RKO (cell line): ENCODE data around the gene TMEM120B.
"Not testable (repeated sequence)": the region's sequence is repeated elsewhere in the genome, so short reads cannot be mapped to it uniquely, and the experiment has no call there.

Source experiments
- DNase-seq: peaks from one replicate; pipeline ENCODE4 v3.0.0-alpha.2; 2016; ENCODE audit warnings: low spot score

The TMEM120B gene

DNA sequence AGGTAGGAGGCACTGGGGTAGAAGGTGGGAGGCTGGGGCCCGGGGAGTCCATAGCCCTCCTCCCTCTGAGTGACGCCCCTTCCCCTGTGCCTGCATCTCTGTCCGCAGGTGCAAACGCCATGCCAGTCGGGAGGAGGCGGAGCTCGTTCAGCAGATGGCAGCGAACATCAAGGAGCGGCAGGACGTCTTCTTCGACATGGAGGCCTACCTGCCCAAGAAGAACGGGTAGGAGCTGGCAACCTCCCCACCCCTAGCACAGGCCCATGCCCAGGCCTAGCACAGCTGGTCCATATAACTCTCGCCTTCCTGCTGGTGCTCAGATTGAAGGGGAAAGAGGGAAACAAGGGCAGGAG lies 35.6 kb downstream of the TMEM120B start:
- DNase-seq: no peak

DNA sequence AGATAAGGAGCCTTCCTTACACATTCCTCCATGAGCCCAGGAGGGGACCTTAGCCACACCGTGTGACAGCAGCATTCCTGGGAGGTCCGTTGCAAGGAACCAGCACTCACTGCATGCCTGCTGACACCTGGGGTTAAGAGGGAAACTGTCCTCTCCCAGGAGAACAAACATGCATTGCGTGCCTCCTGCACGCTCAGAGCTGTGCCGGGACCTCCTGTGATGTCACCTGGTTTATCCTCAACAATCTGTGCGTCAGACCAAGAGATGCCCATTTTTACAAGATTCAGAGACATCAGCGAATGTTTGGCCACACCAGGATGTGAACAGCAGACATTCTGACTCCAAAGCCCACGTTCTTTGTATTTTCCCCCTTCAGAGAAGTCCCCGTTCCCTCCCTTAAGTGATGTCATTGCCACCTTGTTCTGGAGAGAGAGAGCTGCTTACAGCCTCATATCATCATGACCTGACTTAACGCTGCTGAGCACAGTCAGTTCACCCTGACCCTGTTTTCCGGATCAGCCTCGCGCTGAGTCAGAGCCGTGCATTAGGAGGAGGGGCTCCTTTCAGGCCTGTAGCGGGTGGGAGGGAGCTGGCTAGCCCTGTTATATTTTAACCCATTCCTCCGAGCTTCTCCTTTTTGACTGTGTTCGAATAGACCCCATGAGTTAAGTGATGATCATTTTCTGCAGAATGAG lies 36.2 kb downstream of the TMEM120B start:
- peak; percentile 62 for DNase-seq

DNA sequence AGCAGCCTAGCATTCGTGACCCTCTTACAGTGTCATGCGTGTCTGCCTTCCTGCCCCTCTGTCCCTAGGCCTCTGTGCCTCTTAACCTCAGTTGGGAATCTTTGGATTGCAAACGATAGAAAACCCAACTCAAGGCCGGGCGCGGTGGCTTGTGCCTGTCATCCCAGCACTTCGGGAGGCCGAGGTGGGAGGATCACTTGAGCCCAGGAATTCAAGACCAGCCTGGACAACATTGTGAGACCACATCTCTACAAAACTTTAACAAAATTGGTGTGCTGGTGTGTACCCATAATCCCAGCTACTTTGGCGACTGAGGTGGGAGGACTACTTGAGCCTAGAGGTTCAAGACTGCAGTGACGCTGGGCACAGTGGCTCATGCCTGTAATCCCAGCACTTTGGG lies 36.7 kb downstream of the TMEM120B start:
- DNase-seq: no peak

DNA sequence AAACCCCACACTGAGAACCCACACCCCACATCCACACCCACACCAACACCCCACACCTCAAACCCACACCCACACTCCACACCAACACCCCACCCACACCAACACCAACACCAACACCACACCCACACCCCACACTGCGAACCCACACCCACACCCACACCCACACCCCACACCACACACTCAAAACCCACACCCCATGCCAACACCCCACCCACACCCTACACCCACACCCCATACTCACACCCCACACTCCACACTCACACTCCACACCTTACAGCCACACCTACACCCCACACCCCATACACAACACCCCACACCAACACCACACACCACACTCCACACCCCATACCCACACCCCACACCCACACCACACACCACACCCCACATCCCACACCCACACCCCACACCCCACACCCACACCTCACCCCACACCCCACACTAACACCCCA lies 38.0 kb downstream of the TMEM120B start:
- DNase-seq: no peak

DNA sequence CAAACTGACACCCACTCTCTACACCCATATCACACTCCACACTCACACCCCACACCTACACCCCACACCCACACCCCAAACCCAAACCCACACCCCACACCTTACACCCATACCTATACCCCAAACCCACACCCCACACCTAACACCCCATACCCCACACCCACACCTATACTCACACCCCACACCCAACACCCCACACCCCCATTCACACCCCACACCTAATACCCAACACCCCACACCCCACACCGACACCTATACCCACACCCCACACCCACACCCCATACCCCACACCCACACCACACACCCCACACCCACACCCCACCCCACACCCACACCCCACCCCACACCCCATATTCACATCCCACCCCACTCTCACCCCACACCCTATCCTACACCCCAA lies 38.5 kb downstream of the TMEM120B start:
- no peak for DNase-seq

DNA sequence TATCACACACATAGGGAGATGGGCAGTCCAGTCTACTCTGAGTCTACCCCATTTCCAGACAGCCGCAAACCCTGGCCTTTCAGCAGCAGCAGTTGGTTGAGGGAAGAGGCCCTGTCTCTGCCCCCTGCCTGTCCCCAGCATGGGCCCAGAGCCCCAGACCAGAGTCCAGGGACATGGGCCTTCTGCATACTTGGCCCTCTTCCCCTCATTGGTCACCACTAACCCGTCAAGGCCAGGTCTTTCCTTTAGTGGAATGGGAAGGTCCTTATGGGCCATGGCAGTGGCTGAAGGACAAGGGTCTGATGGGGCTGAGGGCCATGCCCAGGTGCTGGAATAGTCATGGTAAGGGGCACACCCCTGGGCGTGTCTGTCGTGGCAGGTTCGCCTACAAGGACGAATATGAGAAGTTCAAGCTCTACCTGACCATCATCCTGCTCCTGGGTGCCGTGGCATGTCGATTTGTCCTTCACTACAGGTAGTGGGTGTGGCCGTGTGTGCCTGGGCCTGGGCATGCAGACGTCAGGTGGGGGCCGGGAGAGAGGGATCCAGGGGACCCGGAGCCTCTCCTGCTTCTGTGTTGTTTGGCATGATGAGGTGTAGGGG lies 39.3 kb downstream of the TMEM120B start:
- no peak for DNase-seq

DNA sequence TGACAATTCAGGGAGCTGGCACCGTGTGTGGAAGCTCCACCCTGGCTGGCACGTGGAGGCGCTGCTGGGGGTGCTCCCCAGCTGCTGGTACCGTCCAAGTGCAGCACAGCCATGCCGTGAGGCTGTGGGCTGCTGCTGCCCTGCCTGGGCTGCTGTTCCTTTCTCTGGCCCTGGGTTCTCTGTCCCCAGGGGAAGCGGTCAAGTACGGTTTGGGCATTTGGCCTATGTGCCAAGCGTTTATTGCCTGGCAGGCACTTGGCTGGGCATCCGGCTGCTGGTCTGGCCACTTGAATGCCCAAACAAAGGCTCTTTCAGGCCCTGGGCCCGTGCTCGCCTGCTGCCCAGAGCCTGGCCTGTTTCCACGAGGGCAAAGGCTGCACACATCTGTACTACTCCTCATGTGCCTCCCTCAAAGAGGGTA lies 41.3 kb downstream of the TMEM120B start:
- DNase-seq: no peak

DNA sequence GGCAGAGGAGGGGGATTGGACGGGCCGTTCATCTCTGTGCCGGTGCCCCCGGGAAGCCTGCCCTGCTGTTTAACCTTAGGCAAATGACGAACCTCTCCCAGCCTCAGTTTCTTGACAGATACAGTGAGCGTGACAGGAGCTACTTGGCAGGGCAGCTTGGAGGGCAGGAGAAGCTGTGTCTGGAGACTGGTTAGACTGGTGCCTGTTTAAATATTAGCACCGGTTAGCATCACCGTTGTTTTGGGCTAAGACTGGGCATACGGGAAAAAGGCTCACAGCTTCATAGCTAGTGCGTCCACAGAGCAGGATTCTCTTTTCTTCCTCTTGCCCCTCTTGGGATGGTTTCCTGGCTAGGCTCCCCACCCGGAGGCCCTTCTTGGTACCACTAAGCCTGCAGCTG lies 42.3 kb downstream of the TMEM120B start:
- DNase-seq: no peak

DNA sequence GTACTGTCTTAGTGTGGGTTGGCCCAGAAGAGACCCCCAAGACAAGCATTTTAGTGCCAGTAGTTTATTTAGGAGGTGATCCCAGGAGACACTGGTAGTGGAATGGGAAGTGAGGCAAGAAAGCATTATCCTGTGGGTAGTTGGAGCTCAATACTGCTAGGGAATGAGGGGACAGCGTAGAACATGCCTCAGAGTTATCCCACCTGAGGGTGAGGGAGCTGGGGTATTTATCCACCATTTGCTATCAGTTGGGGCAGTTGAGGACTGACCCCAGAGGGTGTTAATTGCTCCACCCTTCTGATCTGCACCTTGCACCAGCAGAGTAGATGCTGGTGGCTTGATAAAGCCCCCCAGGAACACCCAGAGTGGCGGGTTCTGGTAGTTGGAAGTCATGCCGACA lies 43.0 kb downstream of the TMEM120B start:
- DNase-seq: no peak

DNA sequence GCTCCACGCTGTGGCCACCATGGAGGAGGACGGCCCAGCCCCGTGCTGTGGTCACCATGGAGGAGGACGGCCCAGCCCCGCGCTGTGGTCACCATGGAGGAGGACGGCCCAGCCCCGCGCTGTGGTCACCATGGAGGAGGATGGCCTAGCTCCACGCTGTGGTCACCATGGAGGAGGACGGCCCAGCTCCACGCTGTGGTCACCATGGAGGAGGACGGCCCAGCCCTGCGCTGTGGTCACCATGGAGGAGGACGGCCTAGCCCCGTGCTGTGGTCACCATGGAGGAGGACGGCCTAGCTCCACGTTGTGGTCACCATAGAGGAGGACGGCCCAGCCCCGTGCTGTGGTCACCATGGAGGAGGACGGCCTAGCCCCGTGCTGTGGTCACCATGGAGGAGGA lies 46.0 kb downstream of the TMEM120B start:
- DNase-seq: not testable (repeated sequence)

DNA sequence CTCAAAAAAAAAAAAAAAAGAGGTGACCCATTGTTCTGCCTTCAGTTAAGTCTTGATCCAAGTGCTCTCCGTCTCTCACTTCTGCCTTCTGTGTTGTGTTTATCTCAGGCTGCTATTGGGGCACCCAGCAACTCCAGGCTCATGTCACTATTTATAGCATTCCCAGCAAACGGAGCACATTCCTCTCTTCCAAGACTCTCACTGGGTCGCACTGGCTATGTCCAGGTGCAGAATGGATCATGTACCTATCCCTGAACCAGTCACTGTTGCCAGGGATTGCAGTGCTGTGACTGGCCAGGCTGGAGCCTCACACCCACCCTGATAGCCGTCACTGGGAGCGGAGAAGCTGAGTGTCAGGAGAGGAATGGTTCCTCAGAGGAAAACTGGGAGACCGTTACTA lies 49.7 kb downstream of the TMEM120B start:
- no peak for DNase-seq

DNA sequence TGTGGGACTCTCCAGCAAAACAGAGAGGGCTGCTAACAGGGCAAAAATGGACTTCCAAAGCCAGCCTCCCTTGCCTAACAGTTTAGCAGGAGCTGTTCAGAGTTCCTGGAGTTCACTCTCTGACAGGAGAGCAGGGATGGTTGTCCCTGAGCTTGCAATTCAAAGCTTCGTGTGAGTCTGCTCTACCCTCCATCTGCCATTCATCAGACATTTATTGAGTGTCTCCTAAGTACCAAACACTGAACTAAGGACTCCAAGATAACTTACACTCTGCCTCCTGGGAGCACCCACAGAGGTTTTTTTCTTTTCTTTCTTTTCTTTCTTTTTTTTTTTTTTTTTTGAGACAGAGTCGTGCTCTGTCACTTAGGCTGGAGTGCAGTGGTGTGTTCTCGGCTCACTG lies 52.3 kb downstream of the TMEM120B start:
- DNase-seq: no peak

DNA sequence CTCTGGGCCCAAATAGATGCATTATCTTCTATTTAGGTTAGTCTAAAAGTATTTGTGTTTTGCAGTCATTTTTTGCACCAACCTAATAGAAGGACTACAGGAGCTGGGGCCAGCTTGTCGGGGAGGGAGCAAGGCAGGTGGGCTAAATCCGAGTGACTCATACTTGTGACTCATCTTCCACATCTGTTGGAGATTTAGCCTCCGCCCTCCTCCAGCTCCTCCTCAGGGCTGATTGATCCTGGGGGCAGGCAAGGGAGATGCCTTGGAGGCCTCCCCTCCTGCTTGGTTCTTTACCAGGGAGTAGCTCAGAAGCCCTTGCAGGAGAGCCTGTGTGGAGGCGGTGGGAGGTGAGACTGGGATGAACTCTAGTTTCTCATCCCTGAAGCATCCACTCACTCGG lies 53.0 kb downstream of the TMEM120B start:
- peak; percentile 72 for DNase-seq

DNA sequence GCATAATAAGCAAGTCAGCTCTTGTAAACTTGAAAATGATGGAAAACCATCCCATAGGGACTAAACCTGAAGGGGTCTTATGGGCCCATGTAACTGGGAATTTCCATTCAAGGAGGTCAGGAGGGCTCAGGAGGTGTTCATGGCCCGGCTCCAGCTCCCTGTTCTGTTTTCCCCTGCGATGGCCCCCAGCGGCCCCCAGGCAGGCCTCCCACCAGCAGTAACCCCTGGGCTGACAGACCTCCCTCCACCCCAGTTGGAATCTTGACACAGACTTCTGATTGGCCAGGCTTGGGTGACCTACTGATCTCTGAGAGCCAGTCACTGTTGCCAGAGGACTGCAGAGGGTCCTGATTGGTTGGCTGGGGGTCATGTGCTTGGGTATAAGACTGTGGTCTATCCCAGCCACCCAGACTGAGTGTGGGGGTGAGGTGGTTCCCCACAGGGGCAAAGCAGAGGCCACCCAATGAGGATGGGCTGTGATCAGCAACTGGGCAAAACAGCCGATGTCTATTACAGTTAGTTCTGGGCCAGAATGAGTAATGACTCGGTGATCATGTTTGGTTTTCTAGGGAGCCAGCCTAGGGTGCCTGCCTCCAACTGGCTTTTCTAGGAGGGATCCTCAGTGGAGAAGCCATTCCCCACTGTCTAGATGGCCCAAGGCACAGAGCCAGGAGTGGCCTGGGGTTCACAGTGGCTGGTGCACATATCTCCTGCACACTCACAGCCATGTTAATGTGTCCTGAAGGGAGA lies 53.9 kb downstream of the TMEM120B start:
- DNase-seq: no peak

DNA sequence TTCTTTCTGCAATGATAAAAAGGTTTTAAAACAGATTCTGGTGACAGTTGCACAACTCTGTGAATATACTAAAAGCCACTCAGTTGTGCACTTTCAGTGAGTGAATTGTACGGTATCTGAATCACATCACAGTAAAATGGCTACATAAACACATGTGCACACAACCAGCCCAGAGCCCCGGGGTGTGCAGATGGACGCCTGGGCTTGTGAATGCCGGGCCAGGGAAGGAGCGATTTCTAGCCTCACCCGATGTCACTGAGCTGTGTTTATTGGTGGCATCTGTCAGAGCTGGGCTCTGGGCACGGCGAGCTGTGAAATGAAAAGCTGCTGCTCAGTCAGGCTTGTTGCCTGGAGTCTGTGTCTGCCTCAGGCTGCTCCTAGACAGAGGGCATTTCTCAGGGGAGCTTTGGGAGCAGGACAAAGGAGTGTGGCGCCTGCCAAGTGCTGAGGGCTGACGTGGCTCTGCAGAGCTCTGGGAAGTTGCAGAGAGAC lies 55.0 kb downstream of the TMEM120B start:
- no peak for DNase-seq

DNA sequence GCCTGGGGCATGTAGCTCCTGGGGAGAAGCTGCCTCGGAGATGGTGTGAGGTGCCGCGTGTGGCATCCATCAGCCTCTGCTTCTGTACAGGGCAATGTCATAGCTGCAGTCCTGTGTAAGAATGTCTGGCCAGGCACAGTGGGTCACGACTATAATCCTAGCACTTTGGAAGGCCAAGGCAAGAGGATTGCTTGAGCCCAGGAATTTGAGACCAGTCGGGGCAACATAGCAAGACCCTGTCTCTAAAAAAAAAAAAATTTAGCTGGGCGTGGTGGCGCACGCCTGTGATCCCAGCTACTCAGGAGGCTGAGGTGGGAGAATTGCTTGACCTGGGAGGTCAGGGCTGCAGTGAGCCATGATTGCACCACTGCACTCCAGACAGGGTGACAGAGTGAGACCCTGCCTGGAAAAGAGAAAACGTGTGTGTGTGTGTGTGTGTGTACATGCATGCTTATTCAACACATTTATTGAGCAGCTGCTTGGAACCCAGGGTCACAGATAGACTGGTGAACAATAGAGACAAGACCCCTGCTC lies 56.8 kb downstream of the TMEM120B start:
- DNase-seq: no peak

DNA sequence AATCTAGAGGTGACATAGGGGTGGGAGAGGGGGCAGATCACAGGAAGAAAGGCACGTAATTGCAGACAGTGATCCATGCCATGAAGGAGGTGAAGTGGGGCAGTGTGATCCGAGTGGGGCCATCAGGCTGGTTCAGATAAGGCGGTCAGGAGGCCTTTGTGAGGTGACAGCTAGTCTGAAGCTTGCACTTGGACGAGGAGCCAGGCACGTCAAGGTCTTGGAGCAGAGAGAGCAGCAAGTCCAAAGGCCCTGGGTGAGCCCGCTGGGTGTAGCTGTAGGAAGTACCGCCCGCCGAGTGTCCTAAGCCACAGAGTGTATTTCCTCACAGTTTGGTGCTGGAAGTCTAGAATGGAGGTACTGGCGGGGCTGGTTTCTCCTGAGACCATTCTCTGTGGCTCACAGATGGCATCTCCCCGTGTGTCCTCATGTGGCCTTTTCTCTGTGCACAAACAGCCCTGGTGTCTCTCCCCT lies 57.3 kb downstream of the TMEM120B start:
- DNase-seq: no peak

DNA sequence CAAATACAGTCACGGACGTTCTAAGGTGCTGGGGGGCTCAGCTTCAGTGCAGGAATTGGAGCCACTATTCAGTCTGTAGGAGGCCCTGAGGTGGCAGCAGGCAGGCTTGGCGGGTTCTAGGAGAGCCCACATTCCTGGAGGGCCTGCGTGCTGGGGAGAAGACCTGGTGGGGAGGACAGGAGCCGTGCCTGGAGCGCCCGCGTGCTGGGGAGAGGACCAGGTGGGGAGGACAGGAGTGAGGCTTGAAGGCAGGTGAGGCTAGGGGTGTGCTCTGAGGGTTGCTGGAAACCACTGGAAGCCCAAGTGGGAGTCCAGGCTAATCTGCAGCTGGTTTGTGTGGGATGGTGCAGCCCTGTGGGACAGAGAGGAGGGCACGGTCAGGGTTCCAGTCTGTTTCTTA lies 57.8 kb downstream of the TMEM120B start:
- no peak for DNase-seq

DNA sequence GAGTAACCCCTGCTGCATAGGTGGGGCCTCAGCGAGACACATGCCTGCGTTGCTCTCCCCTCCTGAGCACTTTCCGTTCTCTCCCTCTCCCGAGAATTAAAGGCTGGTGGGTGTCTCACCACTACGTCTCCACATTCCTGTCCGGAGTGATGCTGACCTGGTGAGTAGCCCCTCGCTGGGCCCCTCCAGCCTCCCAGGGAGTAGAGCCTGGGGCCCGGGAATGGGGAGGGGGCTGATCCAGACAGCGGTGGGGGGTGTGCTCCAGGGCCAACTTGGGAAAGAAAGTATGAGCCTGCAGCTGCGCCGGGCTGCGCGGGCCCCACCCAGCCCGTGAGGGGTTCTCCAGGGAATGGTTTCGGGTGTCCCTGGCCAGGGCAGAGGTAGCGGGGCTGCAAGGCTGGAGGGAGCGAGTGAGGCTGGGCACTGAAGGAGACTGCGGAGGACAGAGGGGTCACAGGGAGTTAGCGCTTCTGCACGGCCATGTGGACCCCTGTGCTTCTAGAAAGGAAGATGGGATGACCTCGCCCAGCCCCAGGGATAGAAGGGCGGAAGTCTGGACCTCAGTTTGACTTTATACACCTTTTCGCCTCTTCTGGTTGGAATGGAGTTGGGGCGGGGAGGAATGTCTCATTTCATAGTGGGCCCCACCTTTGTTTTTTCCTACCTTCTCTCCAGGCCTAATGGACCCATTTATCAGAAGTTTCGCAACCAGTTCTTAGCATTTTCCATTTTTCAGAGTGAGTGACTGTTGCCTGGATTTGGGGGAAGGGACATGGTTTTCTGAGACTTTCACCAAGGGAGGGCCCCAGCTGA lies 58.5 kb downstream of the TMEM120B start:
- no peak for DNase-seq

DNA sequence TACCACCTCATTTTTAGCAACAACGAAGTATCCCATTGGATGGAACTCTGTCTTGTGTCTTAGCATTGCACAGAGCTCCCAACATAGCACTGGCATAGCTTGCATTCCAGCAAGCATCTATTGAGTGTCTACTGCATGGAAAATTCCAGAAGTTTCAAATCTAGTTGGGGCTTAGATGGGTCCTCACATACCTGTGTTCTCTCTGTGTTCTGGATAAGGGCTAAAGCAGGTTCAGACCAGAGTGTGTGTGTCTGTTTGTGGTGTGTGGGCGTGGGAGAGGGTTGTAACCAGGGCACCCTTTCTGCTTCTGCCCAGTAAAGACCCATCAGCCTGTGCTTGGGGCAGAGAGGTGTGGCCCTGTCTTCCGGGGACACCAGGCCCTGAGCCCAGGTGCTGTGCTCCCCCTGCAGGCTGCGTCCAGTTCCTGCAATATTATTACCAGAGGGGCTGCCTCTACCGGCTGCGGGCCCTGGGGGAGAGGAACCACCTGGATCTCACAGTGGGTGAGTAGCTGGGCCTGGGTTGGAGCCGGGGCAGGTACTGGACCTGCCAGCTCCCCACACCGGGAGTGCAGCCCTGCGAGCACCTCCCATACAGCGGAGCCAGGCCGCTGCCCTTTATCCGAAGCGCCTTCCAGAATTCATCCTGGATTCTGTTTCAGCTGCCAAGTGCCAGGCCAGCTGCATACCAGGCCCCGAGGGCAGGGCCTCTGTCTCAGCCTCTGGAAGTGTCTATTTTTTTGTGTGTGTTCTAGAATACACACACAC lies 60.6 kb downstream of the TMEM120B start:
- peak; percentile 63 for DNase-seq

DNA sequence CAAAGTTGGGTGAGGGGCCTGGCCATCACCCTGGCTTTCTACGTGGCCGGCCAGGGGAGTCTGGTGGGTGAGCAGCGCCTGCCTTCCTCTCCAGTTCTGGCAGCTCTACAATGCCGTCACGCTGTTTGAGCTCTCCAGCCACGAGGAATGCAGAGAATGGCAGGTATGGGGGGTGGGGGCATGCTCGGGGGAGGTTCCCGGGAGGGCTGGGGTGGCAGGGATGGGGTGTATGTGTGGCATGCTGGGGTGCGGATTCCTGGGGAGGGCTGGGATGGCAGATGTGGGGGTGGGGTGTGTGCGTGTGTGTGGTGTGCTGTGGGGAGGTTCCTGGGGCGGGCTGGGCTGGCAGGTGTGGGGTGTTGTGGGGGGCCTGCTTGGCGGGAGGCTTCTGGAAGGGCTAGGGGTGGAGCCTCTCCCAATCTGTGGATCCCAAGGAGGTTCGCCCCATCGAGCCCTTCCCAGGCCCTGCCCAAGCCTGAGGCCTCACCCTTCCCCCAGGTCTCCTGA lies 62.5 kb downstream of the TMEM120B start:
- no peak for DNase-seq
